Stimulated activated CD4-positive, alpha-beta T cell treated with anti-CD3 and anti-CD28 coated beads, Interleukin-4, amount 100 ng/mL, for 24 hours (primary cell): ENCODE measurements around the gene KRTAP9-4.
"Not testable (repeated sequence)": the region's sequence is repeated elsewhere in the genome, so short reads cannot be mapped to it uniquely, and the experiment has no call there.

Experiments used
- DNase-seq: peaks from one replicate; pipeline ENCODE4 v3.0.0-alpha.2; 2020

KRTAP9-4 gene

GRCh38 chr17:41267711-41268110, 18.2 kb downstream of the KRTAP9-4 start:
- no peak for DNase-seq

- not testable (repeated sequence) for DNase-seq
Measured at GRCh38 chr17:41271323-41271722, 21.8 kb downstream of the KRTAP9-4 start.

GRCh38 chr17:41271858-41272257, 22.4 kb downstream of the KRTAP9-4 start:
- DNase-seq = no peak

- not testable (repeated sequence) for DNase-seq
Measured at GRCh38 chr17:41275648-41276190, 26.2 kb downstream of the KRTAP9-4 start, which contains the start of gene KRTAP9-7. KRTAP9-7 (plus strand) TSS chr17:41275698; CDS start chr17:41275698, 0 bp downstream.

- DNase-seq = no peak
Measured at GRCh38 chr17:41278176-41278955, 28.9 kb downstream of the KRTAP9-4 start.

- no peak for DNase-seq
Measured at GRCh38 chr17:41284043-41284442, 34.6 kb downstream of the KRTAP9-4 start.

- DNase-seq = no peak
Measured at GRCh38 chr17:41284546-41284945, 35.1 kb downstream of the KRTAP9-4 start.

- DNase-seq = no peak
Measured at GRCh38 chr17:41287050-41287449, 37.6 kb downstream of the KRTAP9-4 start.

- no peak for DNase-seq
Measured at GRCh38 chr17:41294016-41294415, 44.5 kb downstream of the KRTAP9-4 start.

GRCh38 chr17:41296846-41297245, 47.4 kb downstream of the KRTAP9-4 start:
- DNase-seq = no peak

GRCh38 chr17:41298458-41299135, 49.1 kb downstream of the KRTAP9-4 start:
- no peak for DNase-seq
